ENCODE results near the gene TMEM259. TPM values are rescaled to one million over a fixed set of nuclear protein-coding genes. Genes with fewer than 3 reads are reported as not detected.

The TMEM259 gene
- total and polyA plus RNA-seq, 2 donors (not counting 1 experiment from before 2014, with no cell fraction given), result 373 to 607 TPM

DNA sequence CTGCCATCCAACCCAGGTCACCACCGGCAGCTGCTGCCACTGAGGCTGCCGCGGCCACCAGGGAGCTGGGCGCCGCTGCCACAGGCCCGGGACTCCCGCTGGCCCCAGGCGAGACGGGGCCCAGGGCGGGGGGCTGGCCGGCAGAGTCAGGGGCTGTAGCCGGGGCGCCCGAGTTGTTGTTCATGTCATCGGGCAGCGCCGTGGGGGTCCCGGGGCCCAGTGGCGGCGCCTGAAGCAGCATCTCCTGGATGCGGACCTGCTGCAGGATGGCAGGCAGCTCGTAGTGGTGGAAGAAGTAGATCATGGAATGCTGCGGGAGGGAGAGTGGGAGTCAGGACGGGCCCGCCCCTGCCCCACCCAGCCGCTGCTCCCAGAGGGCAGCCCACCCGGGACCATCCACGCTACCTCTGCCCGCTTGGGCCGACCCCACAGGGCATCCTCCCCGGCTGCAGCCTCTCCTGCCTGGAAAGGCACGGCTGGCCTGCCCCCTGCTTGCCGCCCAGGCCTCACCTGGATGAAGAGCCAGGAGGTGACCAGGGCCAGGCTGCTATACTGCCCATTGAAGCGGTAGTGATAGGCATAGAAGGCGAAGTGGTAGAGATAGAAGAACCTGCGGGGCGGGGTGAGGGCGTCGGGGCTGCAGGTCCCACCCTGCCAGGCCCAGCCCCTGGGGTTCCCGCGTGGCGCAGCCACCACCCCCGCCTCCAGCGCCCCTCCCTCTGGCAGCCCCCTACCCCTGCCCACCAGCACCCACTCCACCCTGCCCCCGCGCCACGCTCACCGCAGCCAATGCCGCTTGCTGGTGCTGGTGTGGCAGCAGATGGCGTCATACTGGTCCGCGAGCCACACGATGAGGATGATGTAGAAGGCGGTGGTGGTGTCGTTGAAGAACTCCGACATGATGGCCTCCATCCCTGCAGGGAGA, 10.1 kb downstream of the TMEM259 start:
- Histone ChIP-seq H2AFZ (ENCODE audit: insufficient read depth, low read depth, low read length, poor library complexity, severe bottlenecking) (no peak overlapping the region), H3K4me2 (replicated peaks; ENCODE audit: low read depth, low read length, poor library complexity, severe bottlenecking) (no peak overlapping the region), H3K27ac (ENCODE audit: low read length in 2 of 2) (no peak overlapping the region), H3K4me1 (ENCODE audit: control insufficient read depth in 2 of 2, insufficient read depth in 2 of 2, low read length in 2 of 2) (peaks cover 0 to 7% of the 10 kb centered on the region in 2 donors), H3K9ac (ENCODE audit: low read length) (no peak overlapping the region), H3K36me3 (replicated peaks in 1 of 2; ENCODE audit: control extremely low read depth in 1 of 2, control insufficient read depth in 1 of 2, extremely low read depth in 1 of 2, insufficient read depth in 2 of 2, low read length in 1 of 2) (peaks cover 0 to 38% of the 10 kb centered on the region in 2 experiments), H3K27me3 (replicated peaks in 1 of 4; ENCODE audit: control extremely low read depth in 1 of 4, control insufficient read depth in 3 of 4, insufficient read depth in 4 of 4, low read length in 3 of 4) (no peaks in the 10 kb centered on the region), H4K20me1 (ENCODE audit: control insufficient read depth, insufficient read depth, low read length, poor library complexity, severe bottlenecking) (peaks cover 66% of the 10 kb centered on the region), H3K79me2 (ENCODE audit: control insufficient read depth, insufficient read depth, low read length) (peaks cover 37% of the 10 kb centered on the region), H3K9me3 (ENCODE audit: control extremely low read depth in 1 of 3, control insufficient read depth in 2 of 3, insufficient read depth in 1 of 3, low read length in 2 of 3) (no peaks in the 10 kb centered on the region), H3K4me3 (ENCODE audit: control extremely low read depth in 1 of 5, extremely low read depth in 1 of 5, insufficient read depth in 1 of 5, low read depth in 2 of 5, low read length in 4 of 5) (no peak overlapping the region)
- ChIA-PET CTCF (no interaction called here), POLR2A (interaction anchor here (0.6 kb wide), 1 partner anchor 26 kb away, joined by 4 read pairs; no protein-coding TSS in a partner anchor)
- DNase-seq, result no peak
- Mint-ChIP-seq H3K4me3 (no peak overlapping the region), H3K4me1 (peaks cover 7% of the 10 kb centered on the region), H3K9me3 (ENCODE audit: insufficient read depth) (no peaks in the 10 kb centered on the region), H3K27me3 (no peaks in the 10 kb centered on the region), H3K27ac (no peak overlapping the region)
- ATAC-seq (ENCODE audit: low read depth), result no peak
- 92% methylated on average over 46 of the region's 56 CpGs for WGBS (ENCODE audit: insufficient coverage)
- intact Hi-C loops (cut with micrococcal nuclease), result no loop called here
- no peak for TF ChIP-seq CTCF (IDR thresholded peaks at IDR 0.05)
- TF ChIP-seq EZH2 (IDR thresholded peaks at IDR 0.05; ENCODE audit: borderline replicate concordance, insufficient read depth, low read depth, low read length, poor library complexity, severe bottlenecking), result no peak
